Mucosa of rectum (tissue), 2 donors: ENCODE results near the gene TMEM243.
"Not testable (repeated sequence)": the region's sequence is repeated elsewhere in the genome, so short reads cannot be mapped to it uniquely, and the experiment has no call there.

ENCODE experiments used
- H3K27ac ChIP-seq, 2 donors: one replicate each; pipeline ENCODE4 v1.7.0; 2013; ENCODE audit warnings: inconsistent platforms in 2 of 2, low read depth in 2 of 2, low read length in 2 of 2
- H3K27me3 ChIP-seq, 2 donors: one replicate each; pipeline ENCODE4 v1.7.0; 2013; ENCODE audit warnings: low read length in 2 of 2; ENCODE audit not compliant: control insufficient read depth in 2 of 2, insufficient read depth in 2 of 2
- H3K36me3 ChIP-seq, 2 donors: one replicate each; pipeline ENCODE4 v1.7.0; 2013; ENCODE audit warnings: low read length in 2 of 2; ENCODE audit not compliant: control insufficient read depth in 2 of 2, insufficient read depth in 2 of 2
- H3K4me1 ChIP-seq, 2 donors: one replicate each; pipeline ENCODE4 v1.7.0; 2013; ENCODE audit warnings: low read length in 2 of 2, mild to moderate bottlenecking in 1 of 2; ENCODE audit not compliant: control insufficient read depth in 2 of 2, insufficient read depth in 2 of 2
- H3K4me3 ChIP-seq, 2 donors: one replicate each; pipeline ENCODE4 v1.7.0; 2013; ENCODE audit warnings: low read length in 2 of 2
- H3K9ac ChIP-seq, 2 donors: one replicate each; pipeline ENCODE4 v1.7.0; 2013; ENCODE audit warnings: low read length in 2 of 2, low read depth in 1 of 2, mild to moderate bottlenecking in 1 of 2
- H3K9me3 ChIP-seq, 2 donors: one replicate each; pipeline ENCODE4 v1.7.0; 2013; ENCODE audit warnings: low read length in 2 of 2; ENCODE audit not compliant: control insufficient read depth in 2 of 2
- donor health status: healthy.
- donor health status: Normal muscosa, but diverticular disease.

Gene TMEM243

DNA sequence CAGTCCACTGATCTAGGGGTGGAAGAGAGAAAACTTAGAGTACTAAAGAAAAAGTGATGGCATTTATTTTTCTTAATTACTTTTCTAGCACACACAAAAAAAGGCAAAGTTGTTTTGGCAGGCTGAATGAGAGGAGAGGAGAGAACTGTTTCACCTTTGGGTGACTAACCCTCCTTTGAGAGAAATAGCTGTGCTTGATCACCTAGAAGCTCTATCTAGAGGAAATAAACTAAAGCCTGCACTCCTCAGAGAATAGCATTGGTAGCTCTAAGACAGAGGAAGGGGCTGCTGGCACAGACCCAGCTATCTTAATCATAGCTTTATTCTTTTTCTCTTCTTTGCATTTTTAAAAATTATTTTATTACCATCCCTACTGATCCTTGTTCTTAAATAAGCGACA lies 6.3 kb downstream of the TMEM243 start:
- peaks cover 0 to 2% of the 10 kb centered on the region in 2 donors for H3K36me3 ChIP-seq
- H3K9ac ChIP-seq: no peak overlapping the region
- H3K4me3 ChIP-seq: no peak overlapping the region

DNA sequence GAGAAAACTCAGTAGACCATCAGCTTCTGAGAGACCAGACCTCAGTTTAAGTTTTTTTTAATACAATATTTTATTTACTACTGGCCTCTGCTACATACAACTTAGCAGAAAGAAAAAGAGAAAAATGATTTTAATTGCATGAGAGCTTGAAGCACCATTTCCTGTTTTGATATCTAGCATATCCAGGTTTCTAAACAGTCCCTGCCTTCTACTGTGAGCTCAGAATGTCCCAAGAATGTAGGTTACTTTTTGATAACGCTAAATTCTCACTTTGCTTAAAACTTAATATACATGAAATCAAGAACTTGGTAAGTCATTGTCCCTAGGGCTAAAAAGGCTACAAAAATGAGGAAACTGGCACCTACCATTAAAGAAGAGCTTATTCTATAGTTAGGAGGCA lies 7.0 kb downstream of the TMEM243 start:
- H3K27ac ChIP-seq: no peak overlapping the region
- peaks cover 0 to 2% of the 10 kb centered on the region in 2 donors for H3K36me3 ChIP-seq
- no peak overlapping the region for H3K9ac ChIP-seq
- no peak overlapping the region for H3K4me3 ChIP-seq
- H3K9me3 ChIP-seq: no peaks in the 10 kb centered on the region
- H3K27me3 ChIP-seq: no peaks in the 10 kb centered on the region
- peaks cover 2 to 18% of the 10 kb centered on the region in 2 donors for H3K4me1 ChIP-seq

More for the DNA sequence above, 6.3 kb downstream of the TMEM243 start:
- Histone ChIP-seq H3K27ac (no peak overlapping the region), H3K27me3 (no peaks in the 10 kb centered on the region), H3K9me3 (no peaks in the 10 kb centered on the region), H3K4me1 (peaks cover 5 to 23% of the 10 kb centered on the region in 2 donors)

DNA sequence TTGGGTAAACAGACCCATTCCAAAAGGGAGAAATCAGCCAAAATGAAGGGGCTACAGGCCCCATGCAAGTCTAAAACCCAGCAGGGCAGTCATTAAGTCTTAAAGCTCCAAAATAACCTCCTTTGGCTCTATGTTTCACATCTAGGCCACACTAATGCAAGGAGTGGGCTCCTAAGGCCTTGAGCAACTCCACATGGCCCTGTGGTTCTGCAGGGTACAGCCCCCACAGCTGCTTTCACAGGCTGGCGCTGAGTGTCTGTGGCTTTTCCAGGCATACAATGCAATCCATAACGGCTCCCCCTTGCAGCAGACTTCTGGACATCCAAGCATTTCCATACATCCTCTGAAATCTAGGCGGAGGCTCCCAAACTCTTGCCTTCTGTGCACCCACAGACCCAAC lies 9.0 kb downstream of the TMEM243 start:
- H3K9me3 ChIP-seq: peaks cover 2 to 5% of the 10 kb centered on the region in 2 donors
- H3K27me3 ChIP-seq: no peaks in the 10 kb centered on the region
- no peak overlapping the region for H3K4me3 ChIP-seq
- H3K4me1 ChIP-seq: peaks cover 0 to 12% of the 10 kb centered on the region in 2 donors
- no peak overlapping the region for H3K9ac ChIP-seq
- no peak overlapping the region for H3K27ac ChIP-seq
- peaks cover 2 to 5% of the 10 kb centered on the region in 2 donors for H3K36me3 ChIP-seq

DNA sequence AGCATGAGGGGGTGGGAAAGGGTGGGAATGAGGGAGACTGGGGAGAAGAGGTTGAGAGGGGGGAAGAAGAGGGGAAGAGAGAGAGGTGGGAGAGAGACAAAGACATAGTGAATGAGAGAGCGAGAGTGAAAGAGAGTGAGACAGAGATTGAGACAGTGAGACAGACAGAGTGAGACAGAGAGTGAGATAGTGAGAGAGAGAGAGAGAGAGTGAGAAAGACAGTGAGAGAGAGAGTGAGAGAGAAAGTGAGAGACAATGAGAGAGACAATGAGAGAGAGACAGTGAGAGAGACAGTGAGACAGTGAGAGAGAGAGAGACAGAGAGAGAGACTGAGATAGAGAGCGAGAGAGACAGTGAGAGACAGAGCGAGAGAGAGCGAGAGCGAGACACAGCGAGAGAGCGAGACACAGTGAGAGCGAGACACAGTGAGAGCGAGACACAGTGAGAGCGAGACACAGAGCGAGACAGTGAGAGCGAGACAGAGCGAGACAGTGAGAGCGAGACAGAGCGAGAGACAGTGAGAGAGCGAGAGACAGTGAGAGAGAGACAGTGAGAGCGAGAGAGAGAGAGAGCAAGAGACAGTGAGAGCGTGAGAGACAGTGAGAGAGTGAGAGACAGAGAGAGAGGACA lies 10.1 kb downstream of the TMEM243 start:
- Histone ChIP-seq H3K4me3 (no peak overlapping the region), H3K9ac (no peak overlapping the region), H3K27me3 (no peaks in the 10 kb centered on the region), H3K9me3 (peaks cover 3 to 10% of the 10 kb centered on the region in 2 donors), H3K4me1 (peaks cover 0 to 10% of the 10 kb centered on the region in 2 donors), H3K27ac (no peak overlapping the region), H3K36me3 (peaks cover 2 to 5% of the 10 kb centered on the region in 2 donors)

DNA sequence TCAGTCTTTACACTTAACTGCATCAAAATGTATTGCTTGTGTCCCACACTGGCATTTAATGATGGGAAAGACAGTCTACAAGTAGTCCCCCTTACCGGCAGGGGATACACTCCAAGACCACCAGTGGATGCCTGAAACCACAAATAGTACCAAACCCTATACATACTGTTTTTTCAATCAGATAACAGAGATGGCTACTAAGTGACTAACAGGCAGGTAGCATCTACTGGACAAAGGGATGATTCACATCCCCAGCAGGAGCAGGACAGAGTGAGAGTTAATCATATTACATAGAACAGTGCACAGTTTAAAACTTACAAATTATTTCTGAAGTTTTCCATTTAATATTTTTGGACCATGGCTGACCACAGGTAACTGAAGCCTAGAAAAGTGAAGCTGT lies 13.2 kb downstream of the TMEM243 start:
- no peaks in the 10 kb centered on the region for H3K4me1 ChIP-seq
- peaks cover 2 to 11% of the 10 kb centered on the region in 2 donors for H3K36me3 ChIP-seq
- no peak overlapping the region for H3K4me3 ChIP-seq

DNA sequence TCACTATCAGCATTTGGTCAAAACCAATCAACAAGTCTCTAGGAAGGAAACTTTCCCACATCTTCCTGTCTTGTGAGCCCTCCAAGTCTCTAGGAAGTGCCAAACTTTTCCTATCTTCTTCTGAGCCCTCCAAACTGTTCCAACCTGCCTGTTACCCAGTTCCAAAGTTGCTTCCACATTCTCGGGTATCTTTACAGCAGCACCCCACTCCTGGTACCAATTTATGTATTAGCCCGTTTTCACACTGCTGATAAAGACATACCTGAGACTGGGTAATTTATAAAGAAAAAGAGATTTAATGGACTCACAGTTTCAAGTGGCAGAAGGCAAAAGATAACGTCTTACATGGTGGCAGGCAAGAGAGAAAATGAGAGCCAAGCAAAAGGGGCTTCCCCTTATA lies 13.8 kb downstream of the TMEM243 start:
- H3K27ac ChIP-seq, H3K27me3 ChIP-seq, H3K9me3 ChIP-seq, H3K4me3 ChIP-seq, H3K4me1 ChIP-seq, H3K9ac ChIP-seq: not testable (repeated sequence)
- H3K36me3 ChIP-seq: peaks cover 2 to 11% of the 10 kb centered on the region in 2 donors

More for the DNA sequence above, 13.2 kb downstream of the TMEM243 start:
- H3K9ac ChIP-seq: no peak overlapping the region
- no peaks in the 10 kb centered on the region for H3K27me3 ChIP-seq
- H3K27ac ChIP-seq: no peak overlapping the region
- H3K9me3 ChIP-seq: peaks cover 3 to 10% of the 10 kb centered on the region in 2 donors

DNA sequence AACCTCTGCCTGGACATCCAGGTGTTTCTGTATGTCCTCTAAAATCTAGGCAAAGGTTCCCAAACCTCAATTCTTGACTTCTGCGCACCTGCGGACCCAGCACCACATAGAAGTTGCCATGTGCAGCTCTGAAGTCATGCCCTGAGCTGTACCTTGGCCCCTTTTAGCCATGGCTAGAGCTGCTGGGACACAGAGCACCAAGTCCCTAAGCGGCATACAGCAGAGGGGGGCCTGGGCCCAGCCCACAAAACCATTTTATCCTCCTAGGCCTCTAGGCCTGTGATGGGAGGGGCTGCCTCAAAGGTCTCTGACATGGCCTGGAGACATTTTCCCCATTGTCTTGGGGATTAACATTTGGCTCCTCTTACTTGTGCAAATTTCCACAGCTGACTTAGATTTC lies 14.6 kb downstream of the TMEM243 start:
- H3K36me3 ChIP-seq: peaks cover 4 to 9% of the 10 kb centered on the region in 2 donors
- no peaks in the 10 kb centered on the region for H3K4me1 ChIP-seq
- no peak overlapping the region for H3K4me3 ChIP-seq
- peaks cover 3 to 10% of the 10 kb centered on the region in 2 donors for H3K9me3 ChIP-seq
- no peaks in the 10 kb centered on the region for H3K27me3 ChIP-seq
- no peak overlapping the region for H3K9ac ChIP-seq
- no peak overlapping the region for H3K27ac ChIP-seq

DNA sequence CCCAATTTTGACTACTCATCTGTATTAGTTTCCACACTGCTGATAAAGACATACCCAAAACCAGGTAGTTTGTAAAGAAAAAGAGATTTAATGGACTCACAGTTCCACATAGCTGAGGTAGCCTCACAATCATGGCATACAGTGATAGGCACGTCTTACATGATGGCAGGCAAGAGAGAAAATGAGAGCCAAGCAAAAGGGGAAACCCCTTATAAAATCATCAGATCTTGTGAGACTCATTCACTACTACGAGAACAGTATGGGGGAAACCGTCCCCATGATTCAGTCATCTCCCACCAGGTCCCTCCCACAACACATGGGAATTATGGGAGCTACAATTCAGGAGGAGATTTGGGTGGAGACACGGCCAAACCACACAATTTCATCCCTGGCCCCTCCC lies 15.6 kb downstream of the TMEM243 start:
- H3K4me3 ChIP-seq, H3K9ac ChIP-seq, H3K27me3 ChIP-seq, H3K4me1 ChIP-seq, H3K27ac ChIP-seq, H3K9me3 ChIP-seq: not testable (repeated sequence)
- H3K36me3 ChIP-seq: peaks cover 11 to 12% of the 10 kb centered on the region in 2 donors

DNA sequence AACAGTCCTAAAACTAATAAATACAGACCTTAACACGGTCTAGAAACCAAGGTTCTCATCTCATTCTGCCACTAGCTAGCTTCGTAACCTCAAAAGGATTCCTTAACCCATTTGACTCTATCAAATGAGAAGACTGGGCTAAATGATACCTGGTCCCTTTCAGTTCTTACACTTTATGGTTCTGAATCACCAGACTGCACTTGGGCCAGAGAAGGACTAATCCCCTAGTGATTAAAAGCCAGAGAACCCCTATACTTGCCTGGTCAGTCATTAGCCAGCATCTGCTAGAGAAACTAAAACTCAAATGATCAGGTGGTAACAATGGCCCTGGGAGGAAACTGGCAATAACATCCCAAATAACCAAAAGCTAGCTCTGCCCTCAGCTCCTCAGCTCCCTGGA lies 16.8 kb downstream of the TMEM243 start:
- Histone ChIP-seq H3K36me3 (peaks cover 12 to 14% of the 10 kb centered on the region in 2 donors), H3K9me3 (peaks cover 3 to 10% of the 10 kb centered on the region in 2 donors), H3K27me3 (no peaks in the 10 kb centered on the region), H3K27ac (no peak overlapping the region), H3K4me3 (no peak overlapping the region), H3K4me1 (no peaks in the 10 kb centered on the region), H3K9ac (no peak overlapping the region)

DNA sequence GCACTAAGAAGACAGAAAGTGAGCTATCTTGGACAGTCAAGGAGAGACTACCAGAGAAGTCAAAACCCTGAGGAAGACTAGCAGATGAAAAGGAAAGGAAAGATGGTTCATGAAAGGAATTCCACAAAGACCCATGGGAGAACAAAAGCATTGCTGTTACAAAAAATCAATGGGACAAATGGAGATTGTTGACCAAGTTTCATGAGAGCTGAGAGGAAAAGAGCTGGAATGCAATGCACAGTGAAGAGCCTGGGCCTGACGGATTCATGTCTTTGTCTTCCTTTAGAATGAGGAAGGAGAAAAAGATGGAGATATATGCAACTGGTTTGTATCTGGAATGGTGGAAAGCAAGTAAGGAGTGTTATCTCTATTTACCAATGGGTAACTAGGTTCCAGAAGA lies 17.3 kb downstream of the TMEM243 start:
- Histone ChIP-seq H3K9me3 (peaks cover 3 to 10% of the 10 kb centered on the region in 2 donors), H3K9ac (no peak overlapping the region), H3K4me1 (no peaks in the 10 kb centered on the region), H3K36me3 (peaks cover 12 to 14% of the 10 kb centered on the region in 2 donors), H3K27ac (no peak overlapping the region), H3K27me3 (no peaks in the 10 kb centered on the region), H3K4me3 (no peak overlapping the region)
